HFFc6 (cell line): Measurements from ENCODE around the gene PPEF2. TPM values are rescaled to one million over a fixed set of nuclear protein-coding genes. Genes with fewer than 3 reads are reported as not detected.
A peak's percentile ranks its signal among the peaks of the same experiment; 100 is the strongest.
"Not testable (repeated sequence)": the region's sequence is repeated elsewhere in the genome, so short reads cannot be mapped to it uniquely, and the experiment has no call there.

Experiments used
- DNase-seq: peaks from one replicate; pipeline ENCODE4 v3.0.0-alpha.2; 2018
- H3K27ac Mint-ChIP-seq: 2 replicates; pipeline ENCODE4 v1.8.0; 2020; ENCODE audit warnings: mild to moderate bottlenecking, mixed read lengths
- H3K27me3 Mint-ChIP-seq: 2 replicates; pipeline ENCODE4 v1.8.0; 2021; ENCODE audit warnings: mild to moderate bottlenecking, moderate library complexity, mixed read lengths; ENCODE audit not compliant: insufficient read depth
- H3K36me3 Mint-ChIP-seq: 2 replicates; pipeline ENCODE4 v1.8.0; 2021; ENCODE audit warnings: low read depth, mixed read lengths
- H3K4me1 Mint-ChIP-seq: 2 replicates; pipeline ENCODE4 v1.8.0; 2020; ENCODE audit warnings: low read depth, mixed read lengths
- H3K4me3 Mint-ChIP-seq: 2 replicates; pipeline ENCODE4 v1.8.0; 2020; ENCODE audit warnings: mild to moderate bottlenecking, moderate library complexity, mixed read lengths
- H3K9me3 Mint-ChIP-seq: 2 replicates; pipeline ENCODE4 v1.8.0; 2020; ENCODE audit warnings: mild to moderate bottlenecking, mixed read lengths
- total RNA-seq, 6 experiments: library from RNA; stranded (reverse); fragmentation: NEBNext Ultra II Directional; extraction: Animal tissue kit (Norgen Biotek cat#: 25700); gene quantifications; 2 replicates in 1 of 6; 3 replicates in 5 of 6; pipeline ENCODE4 v1.2.3, GENCODE V29; 2021
- TF ChIP-seq, protein P1 (sequence below): fragments of 200-600 bp; sonication (generic); IDR thresholded peaks from 2 replicates; pipeline ENCODE4 v1.5.0; 2021; ENCODE audit warnings: antibody characterized with exemption, mild to moderate bottlenecking

PPEF2 gene
- total RNA-seq, 6 experiments from 2014 or later = not detected

DNA sequence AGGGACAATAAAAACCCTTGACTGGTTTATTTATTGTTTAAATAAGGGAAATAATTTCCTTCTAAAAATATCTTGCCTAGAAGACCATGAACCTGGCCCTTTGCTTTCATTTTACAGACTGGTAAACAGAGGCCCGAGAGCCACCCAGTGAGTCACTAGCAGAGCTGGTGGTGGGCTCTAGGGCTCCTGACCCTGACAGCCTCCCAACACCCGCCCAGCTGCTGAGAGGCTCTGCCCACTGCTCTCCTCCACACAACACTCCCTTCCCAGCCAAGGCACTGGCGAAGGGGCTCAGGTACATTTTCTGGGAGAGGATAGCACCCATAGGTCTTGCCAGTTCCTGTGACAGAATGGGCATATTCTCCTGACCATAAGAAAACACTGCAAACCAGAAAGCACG, 18.1 kb upstream of the PPEF2 start:
- Mint-ChIP-seq H3K4me3 (no peak overlapping the region), H3K27me3 (no peaks in the 10 kb centered on the region; the same call in 1 of the 2 replicates), H3K4me1 (peaks cover 10% of the 10 kb centered on the region), H3K36me3 (peaks cover 21% of the 10 kb centered on the region; the same call in 1 of the 2 replicates), H3K9me3 (no peaks in the 10 kb centered on the region), H3K27ac (no peak overlapping the region)
- no peak for DNase-seq
- TF ChIP-seq, protein P1, sequence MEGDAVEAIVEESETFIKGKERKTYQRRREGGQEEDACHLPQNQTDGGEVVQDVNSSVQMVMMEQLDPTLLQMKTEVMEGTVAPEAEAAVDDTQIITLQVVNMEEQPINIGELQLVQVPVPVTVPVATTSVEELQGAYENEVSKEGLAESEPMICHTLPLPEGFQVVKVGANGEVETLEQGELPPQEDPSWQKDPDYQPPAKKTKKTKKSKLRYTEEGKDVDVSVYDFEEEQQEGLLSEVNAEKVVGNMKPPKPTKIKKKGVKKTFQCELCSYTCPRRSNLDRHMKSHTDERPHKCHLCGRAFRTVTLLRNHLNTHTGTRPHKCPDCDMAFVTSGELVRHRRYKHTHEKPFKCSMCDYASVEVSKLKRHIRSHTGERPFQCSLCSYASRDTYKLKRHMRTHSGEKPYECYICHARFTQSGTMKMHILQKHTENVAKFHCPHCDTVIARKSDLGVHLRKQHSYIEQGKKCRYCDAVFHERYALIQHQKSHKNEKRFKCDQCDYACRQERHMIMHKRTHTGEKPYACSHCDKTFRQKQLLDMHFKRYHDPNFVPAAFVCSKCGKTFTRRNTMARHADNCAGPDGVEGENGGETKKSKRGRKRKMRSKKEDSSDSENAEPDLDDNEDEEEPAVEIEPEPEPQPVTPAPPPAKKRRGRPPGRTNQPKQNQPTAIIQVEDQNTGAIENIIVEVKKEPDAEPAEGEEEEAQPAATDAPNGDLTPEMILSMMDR = no peak

DNA sequence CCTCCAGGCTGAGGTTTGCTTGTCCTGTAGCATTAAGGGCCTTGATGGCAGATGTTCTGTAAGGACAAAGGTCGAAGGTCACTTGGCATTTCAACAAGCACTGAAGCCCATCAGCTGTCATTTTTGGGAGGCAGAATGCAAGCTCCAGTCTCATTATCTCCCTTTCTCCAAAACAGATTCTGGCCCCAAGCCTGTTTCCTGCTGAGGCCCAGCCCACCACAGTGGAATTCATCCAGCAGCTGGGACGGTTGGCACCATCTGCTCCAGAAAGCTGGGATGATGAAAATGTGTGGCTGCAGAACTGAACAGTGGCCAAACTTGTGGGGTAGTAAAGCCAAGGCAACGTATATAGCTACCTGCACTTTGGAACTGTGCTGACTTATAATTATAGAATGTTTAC, 17.7 kb upstream of the PPEF2 start:
- H3K9me3 Mint-ChIP-seq = no peaks in the 10 kb centered on the region
- TF ChIP-seq, protein P1 = no peak
- no peaks in the 10 kb centered on the region; the same call in 1 of the 2 replicates for H3K27me3 Mint-ChIP-seq
- H3K4me1 Mint-ChIP-seq = peaks cover 10% of the 10 kb centered on the region
- H3K36me3 Mint-ChIP-seq = peaks cover 21% of the 10 kb centered on the region; the same call in 1 of the 2 replicates
- no peak overlapping the region for H3K4me3 Mint-ChIP-seq
- no peak overlapping the region for H3K27ac Mint-ChIP-seq
- DNase-seq = no peak

DNA sequence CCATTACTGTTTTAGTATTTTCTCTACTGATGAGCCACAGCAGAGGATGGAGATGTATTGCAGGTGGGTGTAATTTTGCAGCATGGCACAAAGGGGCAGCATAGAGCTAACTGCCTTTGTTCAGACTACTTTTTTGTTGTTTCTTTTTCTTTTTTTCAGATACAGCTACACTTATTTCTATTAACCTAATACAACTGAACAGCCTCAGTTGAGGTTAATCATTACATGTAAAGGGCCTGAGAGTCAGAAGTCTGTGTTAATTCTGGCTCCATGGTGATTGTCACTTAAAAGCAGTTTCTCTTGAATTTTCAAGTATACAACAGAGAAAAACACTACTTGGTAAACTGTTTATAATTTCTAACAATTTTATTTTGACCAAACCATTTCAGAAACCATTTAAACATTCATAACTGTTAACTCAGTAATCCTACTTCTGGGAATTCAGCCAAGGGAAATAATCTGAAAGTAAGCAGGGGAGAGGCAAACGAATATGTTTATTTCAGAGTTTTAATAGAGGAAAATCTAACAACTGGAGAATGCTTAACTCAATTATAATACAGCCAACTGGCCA, 13.9 kb upstream of the PPEF2 start:
- H3K27me3 Mint-ChIP-seq = no peaks in the 10 kb centered on the region
- TF ChIP-seq, protein P1 = peak; percentile 85
- H3K27ac Mint-ChIP-seq = peak overlapping the region; percentile 67
- H3K4me1 Mint-ChIP-seq = peaks cover 10% of the 10 kb centered on the region
- DNase-seq = peak; percentile 46
- peaks cover 6% of the 10 kb centered on the region; the same call in 1 of the 2 replicates for H3K36me3 Mint-ChIP-seq
- no peak overlapping the region for H3K4me3 Mint-ChIP-seq
- no peaks in the 10 kb centered on the region for H3K9me3 Mint-ChIP-seq

DNA sequence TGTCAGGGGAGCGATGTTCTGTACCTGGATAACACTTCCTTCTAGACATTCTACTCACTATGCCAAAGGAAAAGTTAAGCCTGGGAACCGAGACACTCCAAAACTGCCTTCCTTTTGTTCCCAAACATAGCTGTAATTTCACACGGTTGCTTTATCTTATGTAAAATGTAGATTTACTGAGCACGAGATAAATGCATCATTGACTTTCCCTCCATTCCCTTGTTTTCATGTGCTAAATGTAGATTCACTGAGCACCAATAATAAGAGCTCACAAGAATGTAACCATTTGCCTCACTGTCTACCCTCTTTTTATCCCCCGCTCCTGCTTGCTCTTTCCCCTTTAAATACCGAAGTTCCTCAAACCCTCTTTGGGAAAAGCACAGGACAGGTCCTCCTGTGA, 10.7 kb upstream of the PPEF2 start:
- TF ChIP-seq, protein P1 = no peak
- H3K27ac Mint-ChIP-seq = no peak overlapping the region
- no peak overlapping the region for H3K4me3 Mint-ChIP-seq
- peaks cover 16% of the 10 kb centered on the region for H3K4me1 Mint-ChIP-seq
- no peaks in the 10 kb centered on the region for H3K9me3 Mint-ChIP-seq
- H3K36me3 Mint-ChIP-seq = no peaks in the 10 kb centered on the region
- no peak for DNase-seq
- H3K27me3 Mint-ChIP-seq = peaks cover 1% of the 10 kb centered on the region; the same call in 1 of the 2 replicates

DNA sequence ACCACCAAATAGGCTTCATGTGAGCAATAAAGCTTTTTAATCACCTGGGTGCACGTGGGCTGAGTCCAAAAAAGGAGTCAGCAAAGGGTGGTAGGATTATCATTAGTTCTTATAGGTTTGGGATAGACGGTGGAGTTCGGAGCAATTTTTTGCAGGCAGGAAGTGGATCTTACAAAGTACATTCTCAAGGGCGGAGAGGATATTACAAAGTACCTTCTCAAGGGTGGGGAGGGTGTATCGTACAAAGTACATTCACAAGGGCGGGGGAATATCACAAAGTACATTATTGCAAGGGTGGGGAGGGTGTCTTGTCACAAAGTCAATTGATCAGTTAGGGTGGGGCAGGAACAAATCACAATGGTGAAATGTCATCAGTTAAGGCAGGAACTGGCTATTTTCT, 8.6 kb upstream of the PPEF2 start:
- not testable (repeated sequence) for H3K27ac Mint-ChIP-seq, DNase-seq, H3K4me1 Mint-ChIP-seq, H3K9me3 Mint-ChIP-seq, H3K4me3 Mint-ChIP-seq, H3K36me3 Mint-ChIP-seq, H3K27me3 Mint-ChIP-seq

DNA sequence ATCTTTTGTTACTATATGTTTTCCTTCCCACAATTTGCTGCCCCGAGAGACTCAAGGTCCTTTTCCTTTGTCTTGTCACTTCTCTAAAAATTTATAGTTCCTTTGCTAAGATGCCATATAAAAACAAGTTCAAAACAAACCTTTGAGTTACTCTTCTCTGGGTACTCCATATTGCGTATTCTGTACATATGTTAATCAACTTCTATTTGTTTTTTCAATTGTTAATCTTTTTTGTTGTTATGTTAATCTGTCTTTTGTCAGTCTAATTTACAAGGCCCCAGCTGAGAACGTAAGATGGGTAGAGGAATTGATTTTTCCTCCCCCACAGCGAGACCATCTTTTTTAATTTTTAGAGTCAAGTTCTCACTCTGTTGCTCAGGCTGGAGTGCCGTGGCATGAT, 7.2 kb upstream of the PPEF2 start:
- H3K27me3 Mint-ChIP-seq = peaks cover 6% of the 10 kb centered on the region; the same call in 1 of the 2 replicates
- no peak overlapping the region for H3K27ac Mint-ChIP-seq
- H3K36me3 Mint-ChIP-seq = no peaks in the 10 kb centered on the region
- H3K4me1 Mint-ChIP-seq = peaks cover 6% of the 10 kb centered on the region; the same call in 1 of the 2 replicates
- TF ChIP-seq, protein P1 = no peak
- H3K4me3 Mint-ChIP-seq = no peak overlapping the region
- no peaks in the 10 kb centered on the region for H3K9me3 Mint-ChIP-seq
- no peak for DNase-seq
